GM12878 (cell line): ENCODE data around the gene NR1D1.

Experiments used
- ATF7 ChIP-seq: fragments of 450-650 bp; IDR thresholded peaks from 2 replicates; pipeline ENCODE4 v1.6.1; 2016; ENCODE audit warnings: low read depth, mild to moderate bottlenecking
- CREM ChIP-seq: IDR thresholded peaks from 2 replicates; pipeline ENCODE4 v1.6.1; 2014; ENCODE audit warnings: antibody characterized with exemption, low read depth
- CTCF ChIP-seq, 3 experiments: IDR thresholded peaks in 2 of 3; conservative IDR thresholded peaks in 1 of 3; 2 replicates each; pipeline ENCODE4 v1.5.1; 2011; ENCODE audit warnings: low read depth in 3 of 3, low read length in 3 of 3, mild to moderate bottlenecking in 3 of 3, control low read depth in 2 of 3, moderate library complexity in 2 of 3, inconsistent platforms in 1 of 3, mixed read lengths in 1 of 3; ENCODE audit not compliant: control insufficient read depth in 2 of 3, insufficient read depth in 1 of 3; ENCODE audit errors: extremely low read depth in 1 of 3
- NFYB ChIP-seq: IDR thresholded peaks from 2 replicates; pipeline ENCODE4 v1.6.1; 2011; ENCODE audit warnings: low read depth, mild to moderate bottlenecking, low read length, improper control_type of control experiment, moderate library complexity; ENCODE audit not compliant: insufficient read depth
- SMC3 ChIP-seq: IDR thresholded peaks from 2 replicates; pipeline ENCODE4 v1.6.1; 2011; ENCODE audit warnings: low read length, improper control_type of control experiment, borderline replicate concordance
- SPI1 ChIP-seq: IDR thresholded peaks from 2 replicates; pipeline ENCODE4 v1.6.1; 2011; ENCODE audit warnings: low read depth, mild to moderate bottlenecking, low read length, moderate library complexity, borderline replicate concordance; ENCODE audit not compliant: insufficient read depth
- TAF1 ChIP-seq: IDR thresholded peaks from 2 replicates; pipeline ENCODE4 v1.6.1; 2011; ENCODE audit warnings: mild to moderate bottlenecking, low read depth, low read length, borderline replicate concordance

DNA sequence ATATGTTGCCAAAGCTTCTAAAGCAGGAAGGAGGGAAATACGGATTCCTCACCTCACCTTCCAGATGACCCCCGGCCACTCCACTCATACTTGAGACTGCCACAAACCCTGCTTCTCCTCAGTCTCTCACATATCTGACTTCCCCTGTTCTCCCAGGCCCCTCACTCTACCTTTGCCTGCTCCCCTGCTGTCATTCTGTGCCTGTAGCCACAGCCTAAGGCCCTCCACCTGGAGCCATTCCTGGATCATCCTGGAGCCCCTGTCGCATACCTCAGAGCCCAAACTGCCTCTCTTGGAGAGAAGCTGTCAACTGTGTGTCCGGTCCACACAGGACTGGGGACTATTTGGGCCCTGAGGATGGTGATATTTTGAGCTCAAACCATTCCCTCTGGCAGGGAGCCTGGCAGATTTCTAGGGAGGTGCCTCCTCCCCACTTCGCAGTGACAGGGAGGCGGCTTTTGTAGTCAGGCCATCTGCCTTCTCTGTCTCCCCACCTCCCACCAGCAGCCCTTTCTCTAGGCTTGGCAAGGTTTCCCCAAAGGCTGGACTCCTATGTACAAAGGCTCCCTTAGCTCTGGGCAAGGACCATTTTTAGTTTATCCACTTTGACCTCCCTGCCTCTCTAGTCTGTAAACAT lies 43.9 kb downstream of the NR1D1 start:
- TF ChIP-seq SPI1 (no peak), TAF1 (no peak), SMC3 (no peak), ATF7 (no peak), CREM (no peak), CTCF (IDR thresholded peaks at IDR 0.05 in 2 of 3, conservative IDR thresholded peaks at IDR 0.05 in 1 of 3; ENCODE audit: control insufficient read depth in 2 of 3, extremely low read depth in 1 of 3, insufficient read depth in 1 of 3, low read depth in 3 of 3, low read length in 3 of 3) (no peak), NFYB (no peak)
